ENCODE results near the gene CCNE1.
"Not testable (repeated sequence)": the region's sequence is repeated elsewhere in the genome, so short reads cannot be mapped to it uniquely, and the experiment has no call there.

CCNE1 gene

GRCh38 chr19:29819300-29819699 is 7.5 kb downstream of the CCNE1 start:
- no peak for DNase-seq

- no peak for DNase-seq
These were observed 8.2 kb downstream of the CCNE1 start for GRCh38 chr19:29819986-29820385.

- DNase-seq: no peak
These were observed 12.0 kb downstream of the CCNE1 start for GRCh38 chr19:29823581-29824330.

- DNase-seq: not testable (repeated sequence)
These were observed 13.5 kb downstream of the CCNE1 start for GRCh38 chr19:29825263-29825662.

GRCh38 chr19:29831041-29831548 is 19.3 kb downstream of the CCNE1 start:
- peak; percentile 48 for DNase-seq

GRCh38 chr19:29831686-29832085 is 19.9 kb downstream of the CCNE1 start:
- no peak for DNase-seq

GRCh38 chr19:29832801-29833200 is 21.0 kb downstream of the CCNE1 start:
- DNase-seq: no peak

GRCh38 chr19:29833614-29834261 is 21.9 kb downstream of the CCNE1 start:
- no peak for DNase-seq

- DNase-seq: no peak
These were observed 23.4 kb downstream of the CCNE1 start for GRCh38 chr19:29834991-29835846.

GRCh38 chr19:29836409-29836825 is 24.6 kb downstream of the CCNE1 start:
- no peak for DNase-seq

GRCh38 chr19:29837448-29837981 is 25.7 kb downstream of the CCNE1 start:
- no peak for DNase-seq

- no peak for DNase-seq
These were observed 26.2 kb downstream of the CCNE1 start for GRCh38 chr19:29837996-29838395.

- DNase-seq: no peak
These were observed 28.5 kb downstream of the CCNE1 start for GRCh38 chr19:29840066-29840950.

GRCh38 chr19:29841209-29841558 is 29.4 kb downstream of the CCNE1 start:
- DNase-seq: no peak

GRCh38 chr19:29841559-29842367 is 30.0 kb downstream of the CCNE1 start:
- DNase-seq: no peak

GRCh38 chr19:29842471-29843179 is 30.8 kb downstream of the CCNE1 start:
- no peak for DNase-seq

- no peak for DNase-seq
These were observed 31.6 kb downstream of the CCNE1 start for GRCh38 chr19:29843180-29844051.

GRCh38 chr19:29844891-29845573 is 33.2 kb downstream of the CCNE1 start:
- DNase-seq: peak; percentile 96

All from effector CD8-positive, alpha-beta T cell (primary cell).